ENCODE data around the gene TBC1D21. TPM values are rescaled to one million over a fixed set of nuclear protein-coding genes. Genes with fewer than 3 reads are reported as not detected.

TBC1D21 gene
- polyA plus RNA-seq, 1 donor (not counting 4 experiments of a cell fraction or from before 2014, with no cell fraction given): not detected

GRCh38 chr15:73924171-73924921 lies 51.0 kb downstream of the TBC1D21 start:
- Histone ChIP-seq H4K20me1 (ENCODE audit: control insufficient read depth, extremely low read depth, insufficient read depth, low read length) (no peaks in the 10 kb centered on the region), H3K36me3 (ENCODE audit: control insufficient read depth in 2 of 2, extremely low read depth in 1 of 2, insufficient read depth in 2 of 2, low read length in 2 of 2) (no peaks in the 10 kb centered on the region), H3K79me2 (ENCODE audit: control insufficient read depth, insufficient read depth, low read length) (no peaks in the 10 kb centered on the region), H3K4me1 (ENCODE audit: control insufficient read depth, extremely low read depth, insufficient read depth, low read length) (peaks cover 33% of the 10 kb centered on the region), H3K9me1 (ENCODE audit: control insufficient read depth, extremely low read depth, insufficient read depth, low read length) (no peaks in the 10 kb centered on the region), H3K9me3 (ENCODE audit: control insufficient read depth, low read depth, low read length) (no peaks in the 10 kb centered on the region), H3K4me2 (ENCODE audit: control insufficient read depth, extremely low read depth, insufficient read depth, low read depth, low read length) (peak overlapping the region; percentile 31), H3K27me3 (ENCODE audit: control insufficient read depth, extremely low read depth, insufficient read depth, low read length) (no peaks in the 10 kb centered on the region), H3K9ac (ENCODE audit: control insufficient read depth, extremely low read depth, insufficient read depth, low read length) (no peak overlapping the region), H2AFZ (ENCODE audit: control insufficient read depth, low read length) (peak overlapping the region; percentile 84), H3K27ac (ENCODE audit: control insufficient read depth, insufficient read depth, low read length) (peak overlapping the region; percentile 30), H3K4me3 (ENCODE audit: control insufficient read depth in 2 of 3, extremely low read depth in 1 of 3, insufficient read depth in 2 of 3, low read depth in 1 of 3, low read length in 3 of 3) (no peak overlapping the region)
- TF ChIP-seq CTCF (optimal IDR thresholded peaks at IDR 0.05 in 1 of 3, IDR thresholded peaks at IDR 0.05 in 1 of 3, conservative IDR thresholded peaks at IDR 0.05 in 1 of 3; ENCODE audit: extremely low read depth in 1 of 3, insufficient read depth in 2 of 3, low read length in 3 of 3) (no peak), EZH2 (IDR thresholded peaks at IDR 0.05; ENCODE audit: low read length) (no peak)
- DNase-seq (ENCODE audit: low read depth, low spot score): no peak
- dilution Hi-C loops (cut with MboI; ENCODE audit: extremely low pct_ligation_motif_present, low sequenced_read_pairs): no loop called here
- peak; percentile 82 for FAIRE-seq

GRCh38 chr15:73925848-73926218 lies 52.5 kb downstream of the TBC1D21 start:
- peaks cover 33% of the 10 kb centered on the region for H3K4me1 ChIP-seq (ENCODE audit: control insufficient read depth, extremely low read depth, insufficient read depth, low read length)
- no peaks in the 10 kb centered on the region for H3K9me1 ChIP-seq (ENCODE audit: control insufficient read depth, extremely low read depth, insufficient read depth, low read length)
- no peaks in the 10 kb centered on the region for H3K27me3 ChIP-seq (ENCODE audit: control insufficient read depth, extremely low read depth, insufficient read depth, low read length)
- peak overlapping the region; percentile 10 for H2AFZ ChIP-seq (ENCODE audit: control insufficient read depth, low read length)
- no peak overlapping the region for H3K9ac ChIP-seq (ENCODE audit: control insufficient read depth, extremely low read depth, insufficient read depth, low read length)
- H3K4me2 ChIP-seq (ENCODE audit: control insufficient read depth, extremely low read depth, insufficient read depth, low read depth, low read length): peak overlapping the region; percentile 69
- no peaks in the 10 kb centered on the region for H4K20me1 ChIP-seq (ENCODE audit: control insufficient read depth, extremely low read depth, insufficient read depth, low read length)
- H3K9me3 ChIP-seq (ENCODE audit: control insufficient read depth, low read depth, low read length): no peaks in the 10 kb centered on the region
- peak overlapping the region in 1 of 3 experiments; percentile 41 for H3K4me3 ChIP-seq (ENCODE audit: control insufficient read depth in 2 of 3, extremely low read depth in 1 of 3, insufficient read depth in 2 of 3, low read depth in 1 of 3, low read length in 3 of 3)
- TF ChIP-seq EZH2 (IDR thresholded peaks at IDR 0.05; ENCODE audit: low read length) (no peak), CTCF (optimal IDR thresholded peaks at IDR 0.05 in 1 of 3, IDR thresholded peaks at IDR 0.05 in 1 of 3, conservative IDR thresholded peaks at IDR 0.05 in 1 of 3; ENCODE audit: extremely low read depth in 1 of 3, insufficient read depth in 2 of 3, low read length in 3 of 3) (no peak)
- no peak overlapping the region for H3K27ac ChIP-seq (ENCODE audit: control insufficient read depth, insufficient read depth, low read length)
- no peaks in the 10 kb centered on the region for H3K36me3 ChIP-seq (ENCODE audit: control insufficient read depth in 2 of 2, extremely low read depth in 1 of 2, insufficient read depth in 2 of 2, low read length in 2 of 2)
- DNase-seq (ENCODE audit: low read depth, low spot score) (no peak), FAIRE-seq (no peak)
- dilution Hi-C loops (cut with MboI; ENCODE audit: extremely low pct_ligation_motif_present, low sequenced_read_pairs): no loop called here
- no peaks in the 10 kb centered on the region for H3K79me2 ChIP-seq (ENCODE audit: control insufficient read depth, insufficient read depth, low read length)
